ENCODE measurements around the gene WFDC1.
"Not testable (repeated sequence)": the region's sequence is repeated elsewhere in the genome, so short reads cannot be mapped to it uniquely, and the experiment has no call there.

The WFDC1 gene

DNA sequence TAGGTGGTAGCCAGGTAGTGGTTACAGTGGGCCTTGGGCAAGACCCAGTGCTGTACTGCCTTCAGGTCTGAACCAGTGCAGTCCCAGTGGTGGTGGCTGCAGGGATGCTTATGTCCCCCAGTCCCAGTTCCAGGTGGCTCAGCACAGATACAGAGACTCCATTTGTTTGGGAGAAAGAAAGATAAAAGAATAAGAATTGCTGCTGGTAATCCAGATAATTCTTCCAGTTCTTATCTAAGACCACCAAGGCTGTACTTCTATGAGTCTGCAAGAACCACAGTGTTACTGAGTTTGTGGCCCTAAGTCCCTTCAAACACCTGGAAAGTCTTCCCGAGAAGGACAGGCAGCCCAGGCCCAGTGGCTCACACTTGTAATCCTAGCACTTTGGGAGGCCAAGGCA, 39.8 kb downstream of the WFDC1 start:
- Histone ChIP-seq H2AFZ (ENCODE audit: low read depth, low read length) (no peak overlapping the region), H3K36me3 (replicated peaks; ENCODE audit: low read depth, low read length) (no peaks in the 10 kb centered on the region), H3K4me1 (ENCODE audit: low read length) (no peaks in the 10 kb centered on the region), H3K9me3 (ENCODE audit: insufficient read depth, low read length) (no peaks in the 10 kb centered on the region), H4K20me1 (ENCODE audit: insufficient read depth, low read length) (no peaks in the 10 kb centered on the region), H3K79me2 (ENCODE audit: low read length) (no peaks in the 10 kb centered on the region), H3K27me3 (ENCODE audit: low read depth, low read length) (peaks cover 15% of the 10 kb centered on the region), H3K27ac (ENCODE audit: low read length) (no peak overlapping the region), H3K4me3 (ENCODE audit: low read length) (no peak overlapping the region), H3K4me2 (ENCODE audit: low read length) (no peak overlapping the region), H3K9ac (ENCODE audit: low read length) (no peak overlapping the region)
- TF ChIP-seq CTCF (IDR thresholded peaks at IDR 0.05; ENCODE audit: low read depth, low read length) (no peak), EZH2phosphoT487 (IDR thresholded peaks at IDR 0.05; ENCODE audit: low read depth) (no peak)

DNA sequence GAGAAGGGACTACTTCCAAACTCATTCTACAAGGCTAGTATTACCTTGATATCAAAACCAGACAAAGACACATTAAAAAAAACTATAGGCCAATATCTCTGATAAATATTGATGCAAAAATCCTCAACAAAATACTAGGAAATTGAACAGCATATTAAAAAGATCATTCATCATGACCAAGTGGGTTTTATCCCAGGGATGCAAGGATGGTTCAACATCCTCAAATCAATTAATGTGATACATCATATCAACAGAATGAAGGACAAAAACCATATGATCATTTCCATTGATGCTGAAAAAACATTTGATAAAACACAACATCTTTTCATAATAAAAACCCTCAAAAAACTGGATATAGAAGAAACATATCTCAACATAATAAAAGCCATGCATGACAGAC, 42.6 kb downstream of the WFDC1 start:
- H3K4me1 ChIP-seq (ENCODE audit: low read length); H4K20me1 ChIP-seq (ENCODE audit: insufficient read depth, low read length); H3K27ac ChIP-seq (ENCODE audit: low read length); H3K4me3 ChIP-seq (ENCODE audit: low read length); H3K9ac ChIP-seq (ENCODE audit: low read length); H3K36me3 ChIP-seq (replicated peaks; ENCODE audit: low read depth, low read length); H2AFZ ChIP-seq (ENCODE audit: low read depth, low read length); H3K9me3 ChIP-seq (ENCODE audit: insufficient read depth, low read length); H3K4me2 ChIP-seq (ENCODE audit: low read length); H3K79me2 ChIP-seq (ENCODE audit: low read length): not testable (repeated sequence)
- H3K27me3 ChIP-seq (ENCODE audit: low read depth, low read length) = peaks cover 14% of the 10 kb centered on the region; the same call in 1 of the 2 replicates

DNA sequence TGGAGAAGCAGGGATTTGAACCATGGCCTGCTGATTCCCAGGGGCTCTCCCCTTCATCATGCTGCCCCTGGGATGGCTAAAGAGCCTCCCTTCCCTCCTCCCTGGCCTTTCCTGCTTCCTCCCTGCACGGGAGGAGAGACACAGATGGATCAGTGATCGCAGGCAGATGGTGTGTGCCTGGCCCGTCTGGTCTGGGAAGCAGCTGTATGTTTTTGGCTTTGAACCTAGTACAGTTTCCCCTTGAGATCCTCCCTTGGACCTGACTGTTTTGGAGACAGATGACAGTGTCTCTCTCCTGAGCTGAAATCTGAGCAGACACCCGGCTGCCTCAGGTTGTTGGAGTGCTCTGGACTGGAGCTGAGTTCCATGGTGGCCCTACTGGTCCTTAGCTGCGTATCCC, 44.6 kb downstream of the WFDC1 start:
- H3K27ac ChIP-seq (ENCODE audit: low read length) = no peak overlapping the region
- H3K4me3 ChIP-seq (ENCODE audit: low read length) = no peak overlapping the region
- TF ChIP-seq EZH2phosphoT487 (IDR thresholded peaks at IDR 0.05; ENCODE audit: low read depth) (no peak), CTCF (IDR thresholded peaks at IDR 0.05; ENCODE audit: low read depth, low read length) (no peak)
- H3K79me2 ChIP-seq (ENCODE audit: low read length) = no peaks in the 10 kb centered on the region
- no peak overlapping the region for H2AFZ ChIP-seq (ENCODE audit: low read depth, low read length)
- H4K20me1 ChIP-seq (ENCODE audit: insufficient read depth, low read length) = no peaks in the 10 kb centered on the region
- H3K9me3 ChIP-seq (ENCODE audit: insufficient read depth, low read length) = no peaks in the 10 kb centered on the region
- H3K36me3 ChIP-seq (replicated peaks; ENCODE audit: low read depth, low read length) = no peaks in the 10 kb centered on the region
- no peaks in the 10 kb centered on the region for H3K4me1 ChIP-seq (ENCODE audit: low read length)
- peaks cover 14% of the 10 kb centered on the region; the same call in 1 of the 2 replicates for H3K27me3 ChIP-seq (ENCODE audit: low read depth, low read length)
- no peak overlapping the region for H3K4me2 ChIP-seq (ENCODE audit: low read length)
- H3K9ac ChIP-seq (ENCODE audit: low read length) = no peak overlapping the region

- TF ChIP-seq CTCF (IDR thresholded peaks at IDR 0.05; ENCODE audit: low read depth, low read length) = no peak
- no peak for TF ChIP-seq EZH2phosphoT487 (IDR thresholded peaks at IDR 0.05; ENCODE audit: low read depth)
- Histone ChIP-seq H3K9ac (ENCODE audit: low read length) (no peak overlapping the region), H3K9me3 (ENCODE audit: insufficient read depth, low read length) (no peaks in the 10 kb centered on the region), H3K79me2 (ENCODE audit: low read length) (no peaks in the 10 kb centered on the region), H4K20me1 (ENCODE audit: insufficient read depth, low read length) (no peaks in the 10 kb centered on the region), H3K27ac (ENCODE audit: low read length) (no peak overlapping the region), H3K4me1 (ENCODE audit: low read length) (no peaks in the 10 kb centered on the region), H3K4me3 (ENCODE audit: low read length) (no peak overlapping the region), H3K27me3 (ENCODE audit: low read depth, low read length) (peaks cover 17% of the 10 kb centered on the region; the same call in 1 of the 2 replicates), H2AFZ (ENCODE audit: low read depth, low read length) (no peak overlapping the region), H3K4me2 (ENCODE audit: low read length) (no peak overlapping the region), H3K36me3 (replicated peaks; ENCODE audit: low read depth, low read length) (no peaks in the 10 kb centered on the region)
Observed at GRCh38 chr16:84339766-84340165, 45.1 kb downstream of the WFDC1 start.

Measured in OCI-LY3 (cell line).